GM23248 (cell line): ENCODE results near the gene RIC3. TPM values are rescaled to one million over a fixed set of nuclear protein-coding genes. Genes with fewer than 3 reads are reported as not detected.

Experiments
- DNase-seq: peaks from one replicate; pipeline ENCODE4 v3.0.0-alpha.2; 2015
- H2AFZ ChIP-seq: fragments of 200-600 bp; sonication (generic); 2 replicates; pipeline ENCODE4 v1.6.1; 2016; ENCODE audit warnings: antibody characterized with exemption
- H3F3A ChIP-seq: fragments of 200-600 bp; sonication (generic); 2 replicates; pipeline ENCODE4 v1.6.1; 2016; ENCODE audit warnings: mild to moderate bottlenecking, antibody characterized with exemption, mixed run types; ENCODE audit not compliant: insufficient read depth
- H3K27ac ChIP-seq: fragments of 200-600 bp; sonication (generic); 2 replicates; pipeline ENCODE4 v1.5.1; 2016; ENCODE audit warnings: mild to moderate bottlenecking
- H3K27me3 ChIP-seq: fragments of 200-600 bp; sonication (generic); replicated peaks from 2 replicates; pipeline ENCODE4 v1.6.1; 2016; ENCODE audit warnings: mild to moderate bottlenecking; ENCODE audit not compliant: insufficient read depth
- H3K36me3 ChIP-seq: fragments of 200-600 bp; sonication (generic); 2 replicates; pipeline ENCODE4 v1.6.1; 2016; ENCODE audit warnings: low read depth, mild to moderate bottlenecking
- H3K4me1 ChIP-seq: fragments of 200-600 bp; sonication (generic); 2 replicates; pipeline ENCODE4 v1.6.1; 2016; ENCODE audit warnings: mild to moderate bottlenecking; ENCODE audit not compliant: insufficient read depth
- H3K4me2 ChIP-seq: fragments of 200-600 bp; sonication (generic); one replicate; pipeline ENCODE4 v1.6.1; 2016; ENCODE audit warnings: mild to moderate bottlenecking; ENCODE audit not compliant: unreplicated experiment
- H3K4me3 ChIP-seq: fragments of 200-600 bp; sonication (generic); 2 replicates; pipeline ENCODE4 v1.5.1; 2016; ENCODE audit warnings: mild to moderate bottlenecking
- H3K79me2 ChIP-seq: fragments of 200-600 bp; sonication (generic); 2 replicates; pipeline ENCODE4 v1.6.1; 2016; ENCODE audit warnings: mild to moderate bottlenecking; ENCODE audit not compliant: insufficient read depth
- H3K9ac ChIP-seq: fragments of 200-600 bp; sonication (generic); 2 replicates; pipeline ENCODE4 v1.6.1; 2016; ENCODE audit warnings: mild to moderate bottlenecking
- H3K9me2 ChIP-seq: fragments of 200-600 bp; sonication (generic); 2 replicates; pipeline ENCODE4 v1.6.1; 2016; ENCODE audit warnings: mixed run types, mild to moderate bottlenecking, moderate library complexity; ENCODE audit not compliant: insufficient read depth
- H3K9me3 ChIP-seq: fragments of 200-600 bp; sonication (generic); one replicate; pipeline ENCODE4 v1.6.1; 2017; ENCODE audit warnings: low read depth
- H4K20me1 ChIP-seq: fragments of 200-600 bp; sonication (generic); 2 replicates; pipeline ENCODE4 v1.6.0; 2016; ENCODE audit not compliant: insufficient read depth
- EZH2 ChIP-seq: fragments of 200-600 bp; sonication (generic); IDR thresholded peaks from 2 replicates; pipeline ENCODE4 v1.6.1; 2018; ENCODE audit warnings: antibody characterized with exemption, mild to moderate bottlenecking; ENCODE audit not compliant: insufficient read depth, poor library complexity, severe bottlenecking
- EZH2phosphoT487 ChIP-seq: fragments of 200-600 bp; sonication (generic); IDR thresholded peaks from 2 replicates; pipeline ENCODE4 v1.6.1; 2018; ENCODE audit warnings: antibody characterized with exemption, moderate library complexity, mild to moderate bottlenecking, low read depth; ENCODE audit not compliant: insufficient read depth
- WGBS, 2 experiments: methylation state at CpG; one replicate each; pipeline ENCODE4 v1.1.6; 2015 to 2017; ENCODE audit warnings: low lambda C conversion rate in 2 of 2, low coverage in 1 of 2; ENCODE audit errors: missing lambda C conversion rate in 2 of 2; 5-methylcytosine and 5-hydroxymethylcytosine counted together
- in situ Hi-C: fragments of 300-500 bp; cut with MboI; formaldehyde crosslinking; loops from 2 replicates; pipeline ENCODE4 v1.15.0; 2020
- polyA plus RNA-seq: library from polyadenylated mRNA; unstranded; fragments of >200 nt; fragmentation: Nextera tagmentation; extraction: Ambion mirVana; gene quantifications from 2 replicates; pipeline ENCODE4 v1.2.1, GENCODE V29; 2016
- total RNA-seq: library from RNA; depleted of rRNA; stranded (reverse); fragments of >200 nt; shearing (Covaris generic); gene quantifications from 2 replicates; pipeline ENCODE4 v1.2.3, GENCODE V29; 2014

The RIC3 gene
- total and polyA plus RNA-seq, 2 experiments from 2014 or later, result 0.06 TPM; not detected in 1

DNA sequence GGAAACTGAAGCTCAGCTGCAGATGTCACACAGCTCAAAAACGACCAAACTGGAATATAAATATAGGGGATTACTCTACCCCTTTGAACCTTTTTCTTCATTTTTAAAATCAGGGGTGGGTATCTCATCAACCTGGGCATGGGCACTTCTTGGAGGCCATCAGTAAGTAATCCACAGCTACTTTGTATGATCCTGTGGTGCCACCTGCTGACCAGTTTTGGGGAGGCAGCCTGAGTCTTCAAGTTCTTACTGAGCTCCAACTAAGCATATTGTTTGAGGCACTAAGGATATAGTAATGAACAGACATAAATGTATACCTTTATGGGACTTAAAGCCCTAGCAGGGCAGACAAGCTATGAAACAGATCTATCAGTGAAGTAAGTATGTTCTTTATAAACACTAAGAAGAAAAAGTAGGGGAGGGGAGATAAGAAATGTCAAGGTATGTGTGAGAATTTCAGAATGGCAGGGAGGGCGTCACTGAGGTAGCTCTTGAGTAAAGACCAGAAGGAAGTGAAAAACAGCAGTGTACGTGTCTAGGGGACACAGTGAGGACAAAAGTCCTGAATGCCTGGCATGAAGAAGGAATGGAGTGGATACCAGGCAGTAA lies 69.4 kb downstream of the RIC3 start:
- Histone ChIP-seq H3K9me2 (no peaks in the 10 kb centered on the region), H3K4me1 (peaks cover 20% of the 10 kb centered on the region), H3K79me2 (no peaks in the 10 kb centered on the region), H3K9ac (peak overlapping the region; percentile 64), H3F3A (peaks cover 21% of the 10 kb centered on the region), H3K4me2 (no peak overlapping the region), H3K36me3 (no peaks in the 10 kb centered on the region), H3K4me3 (no peak overlapping the region), H3K27me3 (no peaks in the 10 kb centered on the region), H4K20me1 (no peaks in the 10 kb centered on the region), H2AFZ (peak overlapping the region; percentile 28; the same call in 1 of the 2 replicates), H3K9me3 (no peaks in the 10 kb centered on the region), H3K27ac (peak overlapping the region; percentile 81)
- in situ Hi-C loops, result loop anchor here (5.0 kb wide), 1 partner anchor 92 kb away; no protein-coding TSS in a partner anchor
- 36 to 46% methylated on average over 3 of the region's 3 CpGs for WGBS, 2 experiments
- DNase-seq, result peak; percentile 76
- TF ChIP-seq EZH2 (no peak), EZH2phosphoT487 (no peak)

DNA sequence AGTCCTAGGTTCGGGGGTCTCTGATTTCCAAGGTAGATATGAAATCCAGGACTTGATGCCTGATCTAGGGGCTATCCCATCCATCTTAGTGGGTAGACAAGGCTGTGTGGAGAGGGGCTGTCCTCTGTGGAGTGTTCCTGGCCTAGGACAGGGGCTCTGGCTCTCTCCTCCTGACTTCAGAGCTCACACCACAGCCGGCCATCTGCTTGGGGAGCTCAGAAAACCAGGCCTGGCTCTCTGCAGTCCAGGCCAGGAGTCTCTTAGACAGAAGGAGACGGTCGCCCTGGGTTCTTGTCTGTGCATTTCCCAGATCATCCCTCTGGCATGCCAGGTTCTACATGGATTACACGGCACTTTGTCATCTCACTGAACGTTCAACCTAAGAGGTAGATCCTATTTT lies 69.9 kb downstream of the RIC3 start:
- Histone ChIP-seq H3K9ac (peak overlapping the region; percentile 64), H3K4me2 (peak overlapping the region; percentile 42), H3K36me3 (no peaks in the 10 kb centered on the region), H3K79me2 (no peaks in the 10 kb centered on the region), H3K4me3 (no peak overlapping the region), H3F3A (peaks cover 21% of the 10 kb centered on the region), H3K9me2 (no peaks in the 10 kb centered on the region), H4K20me1 (no peaks in the 10 kb centered on the region), H3K27me3 (no peaks in the 10 kb centered on the region), H3K27ac (peak overlapping the region; percentile 81), H3K9me3 (no peaks in the 10 kb centered on the region), H2AFZ (peak overlapping the region; percentile 28), H3K4me1 (peaks cover 20% of the 10 kb centered on the region)
- in situ Hi-C loops, result loop anchor here (5.0 kb wide), 1 partner anchor 92 kb away; no protein-coding TSS in a partner anchor
- peak; percentile 71 for DNase-seq
- TF ChIP-seq EZH2phosphoT487 (no peak), EZH2 (no peak)
- 34 to 42% methylated on average over 6 of the region's 6 CpGs for WGBS, 2 experiments

DNA sequence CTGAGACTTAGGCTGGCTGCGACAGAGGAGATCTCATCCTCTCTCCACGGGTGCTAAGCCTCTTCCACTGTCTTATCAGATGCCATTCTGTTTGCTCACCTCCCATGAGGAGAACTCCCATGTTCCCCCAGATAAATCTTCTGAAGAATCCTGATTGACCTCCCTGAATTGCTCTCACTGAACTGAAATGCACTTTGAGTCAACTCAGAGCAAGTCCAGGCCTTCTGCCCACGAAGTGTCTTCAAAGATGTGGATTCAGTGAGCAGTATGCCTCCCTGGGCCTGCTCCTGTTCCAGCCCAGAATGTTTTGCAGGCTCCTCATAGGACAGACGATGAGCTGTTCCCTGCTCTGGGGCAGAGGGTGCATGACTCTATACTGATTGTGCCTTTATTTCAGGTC lies 70.5 kb downstream of the RIC3 start:
- Histone ChIP-seq H3K27me3 (no peaks in the 10 kb centered on the region), H3K9me2 (no peaks in the 10 kb centered on the region), H3K4me1 (peaks cover 20% of the 10 kb centered on the region), H4K20me1 (no peaks in the 10 kb centered on the region), H3K4me2 (peak overlapping the region; percentile 42), H3K27ac (peak overlapping the region; percentile 81), H3K79me2 (no peaks in the 10 kb centered on the region), H3K4me3 (no peak overlapping the region), H2AFZ (peak overlapping the region; percentile 28; the same call in 1 of the 2 replicates), H3K36me3 (no peaks in the 10 kb centered on the region), H3K9me3 (no peaks in the 10 kb centered on the region), H3F3A (peaks cover 21% of the 10 kb centered on the region), H3K9ac (peak overlapping the region; percentile 64; the same call in 1 of the 2 replicates)
- in situ Hi-C loops, result loop anchor here (5.0 kb wide), 1 partner anchor 91 kb away; no protein-coding TSS in a partner anchor
- DNase-seq, result peak; percentile 89
- WGBS, 2 experiments, result 5 to 11% methylated on average over 4 of the region's 4 CpGs
- TF ChIP-seq EZH2phosphoT487, result no peak

DNA sequence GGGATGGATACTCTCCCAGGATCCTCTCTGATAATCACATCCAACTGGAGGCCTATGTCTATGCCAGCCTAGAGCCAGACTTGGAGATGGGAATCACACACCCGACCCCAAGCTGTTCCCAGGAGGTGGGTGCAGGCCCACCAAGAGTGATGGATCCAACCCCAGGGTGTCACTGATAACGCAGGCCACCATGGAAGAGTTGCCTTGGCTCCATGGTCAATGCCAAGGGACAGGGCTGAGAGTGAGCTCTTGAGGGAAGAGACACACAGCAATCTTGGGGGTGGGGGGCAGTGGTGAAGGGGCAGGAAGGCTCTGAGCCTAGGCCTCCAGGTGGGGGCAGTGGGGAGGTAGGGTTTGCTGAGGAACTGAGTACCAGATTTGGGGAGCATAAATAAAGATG lies 70.9 kb downstream of the RIC3 start:
- Histone ChIP-seq H3K4me3 (no peak overlapping the region), H2AFZ (no peak overlapping the region), H3K9me3 (no peaks in the 10 kb centered on the region), H3K27ac (peak overlapping the region; percentile 81), H3K9ac (peak overlapping the region; percentile 22; the same call in 1 of the 2 replicates), H3K4me1 (peaks cover 22% of the 10 kb centered on the region), H3K4me2 (peak overlapping the region; percentile 42), H3K79me2 (no peaks in the 10 kb centered on the region), H3K27me3 (no peaks in the 10 kb centered on the region), H3F3A (peaks cover 21% of the 10 kb centered on the region), H3K36me3 (no peaks in the 10 kb centered on the region), H3K9me2 (no peaks in the 10 kb centered on the region), H4K20me1 (no peaks in the 10 kb centered on the region)
- TF ChIP-seq EZH2, result no peak
- no peak for TF ChIP-seq EZH2phosphoT487
- WGBS, 2 experiments, result 69 to 78% methylated on average over 2 of the region's 2 CpGs
- in situ Hi-C loops, result loop anchor here (5.0 kb wide), 1 partner anchor 91 kb away; no protein-coding TSS in a partner anchor
- DNase-seq, result no peak
